ENCODE results near the gene UMOD.
"Not testable (repeated sequence)": the region's sequence is repeated elsewhere in the genome, so short reads cannot be mapped to it uniquely, and the experiment has no call there.

UMOD gene

GRCh38 chr16:20318437-20318836 is 34.1 kb downstream of the UMOD start:
- Mint-ChIP-seq H3K36me3 (no peaks in the 10 kb centered on the region), H3K27ac (no peak overlapping the region), H3K4me3 (no peak overlapping the region), H3K9me3 (no peaks in the 10 kb centered on the region), H3K4me1 (no peaks in the 10 kb centered on the region), H3K27me3 (peaks cover 2% of the 10 kb centered on the region)

GRCh38 chr16:20318006-20318405 is 34.5 kb downstream of the UMOD start:
- H3K4me3 Mint-ChIP-seq: no peak overlapping the region
- H3K27me3 Mint-ChIP-seq: peaks cover 2% of the 10 kb centered on the region
- no peak overlapping the region for H3K27ac Mint-ChIP-seq
- no peaks in the 10 kb centered on the region for H3K4me1 Mint-ChIP-seq
- no peaks in the 10 kb centered on the region for H3K9me3 Mint-ChIP-seq
- H3K36me3 Mint-ChIP-seq: no peaks in the 10 kb centered on the region

GRCh38 chr16:20317117-20317516 is 35.4 kb downstream of the UMOD start:
- Mint-ChIP-seq H3K27me3 (no peaks in the 10 kb centered on the region), H3K36me3 (no peaks in the 10 kb centered on the region), H3K4me1 (no peaks in the 10 kb centered on the region), H3K9me3 (no peaks in the 10 kb centered on the region), H3K4me3 (no peak overlapping the region), H3K27ac (no peak overlapping the region)

- Mint-ChIP-seq H3K9me3 (no peaks in the 10 kb centered on the region), H3K4me3 (no peak overlapping the region), H3K4me1 (no peaks in the 10 kb centered on the region), H3K27me3 (no peaks in the 10 kb centered on the region), H3K27ac (no peak overlapping the region), H3K36me3 (no peaks in the 10 kb centered on the region)
These were observed 35.8 kb downstream of the UMOD start for GRCh38 chr16:20316715-20317114.

GRCh38 chr16:20315764-20316163 is 36.8 kb downstream of the UMOD start:
- H3K36me3 Mint-ChIP-seq: no peaks in the 10 kb centered on the region
- H3K27me3 Mint-ChIP-seq: no peaks in the 10 kb centered on the region
- H3K4me3 Mint-ChIP-seq: no peak overlapping the region
- no peaks in the 10 kb centered on the region for H3K4me1 Mint-ChIP-seq
- H3K27ac Mint-ChIP-seq: no peak overlapping the region
- H3K9me3 Mint-ChIP-seq: no peaks in the 10 kb centered on the region

GRCh38 chr16:20314575-20314974 is 37.9 kb downstream of the UMOD start:
- no peak overlapping the region for H3K27ac Mint-ChIP-seq
- no peaks in the 10 kb centered on the region for H3K9me3 Mint-ChIP-seq
- no peaks in the 10 kb centered on the region for H3K36me3 Mint-ChIP-seq
- no peaks in the 10 kb centered on the region for H3K4me1 Mint-ChIP-seq
- H3K27me3 Mint-ChIP-seq: no peaks in the 10 kb centered on the region
- H3K4me3 Mint-ChIP-seq: no peak overlapping the region

GRCh38 chr16:20313741-20314140 is 38.8 kb downstream of the UMOD start:
- Mint-ChIP-seq H3K27ac (no peak overlapping the region), H3K9me3 (no peaks in the 10 kb centered on the region), H3K27me3 (no peaks in the 10 kb centered on the region), H3K4me1 (no peaks in the 10 kb centered on the region), H3K36me3 (no peaks in the 10 kb centered on the region), H3K4me3 (no peak overlapping the region)

- not testable (repeated sequence) for H3K9me3 Mint-ChIP-seq, H3K4me3 Mint-ChIP-seq, H3K36me3 Mint-ChIP-seq, H3K4me1 Mint-ChIP-seq, H3K27ac Mint-ChIP-seq, H3K27me3 Mint-ChIP-seq
These were observed 39.9 kb downstream of the UMOD start for GRCh38 chr16:20312536-20313095.

- Mint-ChIP-seq H3K9me3 (no peaks in the 10 kb centered on the region), H3K4me1 (no peaks in the 10 kb centered on the region), H3K27ac (no peak overlapping the region), H3K36me3 (no peaks in the 10 kb centered on the region), H3K4me3 (no peak overlapping the region), H3K27me3 (peaks cover 4% of the 10 kb centered on the region)
These were observed 41.0 kb downstream of the UMOD start for GRCh38 chr16:20311548-20311947.

GRCh38 chr16:20310421-20311395 is 41.8 kb downstream of the UMOD start:
- no peak overlapping the region for H3K27ac Mint-ChIP-seq
- H3K4me1 Mint-ChIP-seq: no peaks in the 10 kb centered on the region
- H3K27me3 Mint-ChIP-seq: peaks cover 7% of the 10 kb centered on the region
- H3K36me3 Mint-ChIP-seq: no peaks in the 10 kb centered on the region
- H3K9me3 Mint-ChIP-seq: no peaks in the 10 kb centered on the region
- no peak overlapping the region for H3K4me3 Mint-ChIP-seq

GRCh38 chr16:20309786-20310185 is 42.7 kb downstream of the UMOD start:
- Mint-ChIP-seq H3K4me3 (no peak overlapping the region), H3K36me3 (no peaks in the 10 kb centered on the region), H3K27me3 (peaks cover 7% of the 10 kb centered on the region), H3K9me3 (no peaks in the 10 kb centered on the region), H3K4me1 (no peaks in the 10 kb centered on the region), H3K27ac (no peak overlapping the region)

GRCh38 chr16:20308801-20309590 is 43.5 kb downstream of the UMOD start:
- Mint-ChIP-seq H3K4me1 (no peaks in the 10 kb centered on the region), H3K27ac (no peak overlapping the region), H3K36me3 (no peaks in the 10 kb centered on the region), H3K4me3 (no peak overlapping the region), H3K27me3 (peaks cover 7% of the 10 kb centered on the region), H3K9me3 (no peaks in the 10 kb centered on the region)

GRCh38 chr16:20308266-20308665 is 44.2 kb downstream of the UMOD start:
- no peak overlapping the region for H3K27ac Mint-ChIP-seq
- no peak overlapping the region for H3K4me3 Mint-ChIP-seq
- peaks cover 8% of the 10 kb centered on the region for H3K27me3 Mint-ChIP-seq
- no peaks in the 10 kb centered on the region for H3K4me1 Mint-ChIP-seq
- H3K9me3 Mint-ChIP-seq: no peaks in the 10 kb centered on the region
- no peaks in the 10 kb centered on the region for H3K36me3 Mint-ChIP-seq

GRCh38 chr16:20307791-20308190 is 44.7 kb downstream of the UMOD start:
- peaks cover 8% of the 10 kb centered on the region for H3K27me3 Mint-ChIP-seq
- H3K4me1 Mint-ChIP-seq: no peaks in the 10 kb centered on the region
- H3K9me3 Mint-ChIP-seq: no peaks in the 10 kb centered on the region
- H3K27ac Mint-ChIP-seq: no peak overlapping the region
- H3K4me3 Mint-ChIP-seq: no peak overlapping the region
- H3K36me3 Mint-ChIP-seq: no peaks in the 10 kb centered on the region

- Mint-ChIP-seq H3K36me3 (no peaks in the 10 kb centered on the region), H3K9me3 (no peaks in the 10 kb centered on the region), H3K4me1 (no peaks in the 10 kb centered on the region), H3K27me3 (peaks cover 8% of the 10 kb centered on the region), H3K4me3 (no peak overlapping the region), H3K27ac (no peak overlapping the region)
These were observed 45.3 kb downstream of the UMOD start for GRCh38 chr16:20307240-20307671.

- Mint-ChIP-seq H3K27ac (no peak overlapping the region), H3K4me1 (no peaks in the 10 kb centered on the region), H3K27me3 (peaks cover 8% of the 10 kb centered on the region), H3K4me3 (no peak overlapping the region), H3K36me3 (no peaks in the 10 kb centered on the region), H3K9me3 (no peaks in the 10 kb centered on the region)
These were observed 46.1 kb downstream of the UMOD start for GRCh38 chr16:20306401-20306800.

All from activated naive CD4-positive, alpha-beta T cell treated with anti-CD3 and anti-CD28 coated beads, Interleukin-2, amount 50 U/mL, for 24 hours (primary cell).